Liver (tissue), 9 donors: Measurements from ENCODE around the gene AEBP1. TPM values are rescaled to one million over a fixed set of nuclear protein-coding genes. Genes with fewer than 3 reads are reported as not detected.

Experiments used
- DNase-seq: peaks from one replicate; pipeline ENCODE4 v3.0.0-alpha.2; 2017; ENCODE audit warnings: low spot score
- H3K27ac ChIP-seq, 2 donors: one replicate each; pipeline ENCODE4 v1.7.0; 2013; ENCODE audit warnings: inconsistent platforms in 2 of 2, low read length in 2 of 2, control low read depth in 1 of 2, low read depth in 1 of 2, mild to moderate bottlenecking in 1 of 2
- H3K27me3 ChIP-seq, 4 donors: one replicate each; pipeline versions ENCODE4 v1.6.1 to v1.7.0; 2013; ENCODE audit warnings: low read length in 3 of 4, inconsistent platforms in 1 of 4, mild to moderate bottlenecking in 1 of 4, moderate library complexity in 1 of 4; ENCODE audit not compliant: control insufficient read depth in 4 of 4, insufficient read depth in 4 of 4
- H3K36me3 ChIP-seq, 4 donors: one replicate each; pipeline versions ENCODE4 v1.6.1 to v1.7.0; 2013; ENCODE audit warnings: low read length in 3 of 4, mild to moderate bottlenecking in 3 of 4, low read depth in 1 of 4, moderate library complexity in 1 of 4; ENCODE audit not compliant: control insufficient read depth in 4 of 4, insufficient read depth in 3 of 4
- H3K4me1 ChIP-seq, 4 donors: one replicate each; pipeline versions ENCODE4 v1.6.1 to v1.7.0; 2013; ENCODE audit warnings: low read length in 3 of 4, mild to moderate bottlenecking in 3 of 4, moderate library complexity in 1 of 4; ENCODE audit not compliant: control insufficient read depth in 4 of 4, insufficient read depth in 4 of 4
- H3K4me3 ChIP-seq, 3 donors: one replicate each; pipeline versions ENCODE4 v1.6.1 to v1.7.0; 2013; ENCODE audit warnings: low read length in 3 of 3, control low read depth in 1 of 3, low read depth in 1 of 3, mild to moderate bottlenecking in 1 of 3
- H3K9ac ChIP-seq, 2 donors: one replicate each; pipeline ENCODE4 v1.7.0; 2013; ENCODE audit warnings: low read length in 2 of 2, mild to moderate bottlenecking in 2 of 2, moderate library complexity in 2 of 2, control low read depth in 1 of 2, low read depth in 1 of 2
- H3K9me3 ChIP-seq, 4 donors: one replicate each; pipeline versions ENCODE4 v1.6.1 to v1.7.0; 2013; ENCODE audit warnings: low read length in 3 of 4; ENCODE audit not compliant: control insufficient read depth in 4 of 4
- ATF3 ChIP-seq: IDR thresholded peaks from 2 replicates; pipeline ENCODE4 v1.6.1; 2016; ENCODE audit warnings: antibody characterized with exemption
- CTCF ChIP-seq: fragments of 150-350 bp; IDR thresholded peaks from 2 replicates; pipeline ENCODE4 v1.5.1; 2017; ENCODE audit warnings: improper control_type of control experiment, low read depth, low read length; ENCODE audit not compliant: missing input control
- EGR1 ChIP-seq, 2 donors: IDR thresholded peaks; 2 replicates each; pipeline ENCODE4 v1.6.1; 2016 to 2018; ENCODE audit warnings: antibody characterized with exemption in 2 of 2, low read depth in 2 of 2
- FOXA1 ChIP-seq: IDR thresholded peaks from 2 replicates; pipeline ENCODE4 v1.6.1; 2016; ENCODE audit warnings: antibody characterized with exemption
- FOXA2 ChIP-seq: IDR thresholded peaks from 2 replicates; pipeline ENCODE4 v1.6.1; 2016; ENCODE audit warnings: antibody characterized with exemption
- GABPA ChIP-seq, 2 donors: IDR thresholded peaks in 1 of 2; conservative IDR thresholded peaks in 1 of 2; 2 replicates each; pipeline ENCODE4 v1.6.1; 2016; ENCODE audit warnings: antibody characterized with exemption in 2 of 2, mild to moderate bottlenecking in 1 of 2, moderate library complexity in 1 of 2
- HNF4A ChIP-seq, 2 donors: conservative IDR thresholded peaks; 2 replicates each; pipeline ENCODE4 v1.6.1; 2016; ENCODE audit warnings: antibody characterized with exemption in 2 of 2, mild to moderate bottlenecking in 2 of 2
- HNF4G ChIP-seq: IDR thresholded peaks from 2 replicates; pipeline ENCODE4 v1.6.1; 2016; ENCODE audit warnings: antibody characterized with exemption
- MAX ChIP-seq: IDR thresholded peaks from 2 replicates; pipeline ENCODE4 v1.6.1; 2016; ENCODE audit warnings: antibody characterized with exemption
- NR2F2 ChIP-seq: IDR thresholded peaks from 2 replicates; pipeline ENCODE4 v1.6.1; 2016; ENCODE audit warnings: antibody characterized with exemption
- RAD21 ChIP-seq, 2 donors: IDR thresholded peaks; 2 replicates each; pipeline ENCODE4 v1.6.1; 2016; ENCODE audit warnings: antibody characterized with exemption in 2 of 2, mild to moderate bottlenecking in 2 of 2
- REST ChIP-seq: IDR thresholded peaks from 2 replicates; pipeline ENCODE4 v1.6.1; 2016; ENCODE audit warnings: antibody characterized with exemption, mild to moderate bottlenecking
- RXRA ChIP-seq, 2 donors: IDR thresholded peaks; 2 replicates each; pipeline ENCODE4 v1.6.1; 2017 to 2018; ENCODE audit warnings: antibody characterized with exemption in 2 of 2, mild to moderate bottlenecking in 1 of 2
- SP1 ChIP-seq: IDR thresholded peaks from 2 replicates; pipeline ENCODE4 v1.6.1; 2018; ENCODE audit warnings: antibody characterized with exemption, mild to moderate bottlenecking
- YY1 ChIP-seq: IDR thresholded peaks from 2 replicates; pipeline ENCODE4 v1.6.1; 2016; ENCODE audit warnings: antibody characterized with exemption, mild to moderate bottlenecking
- ZBTB33 ChIP-seq: IDR thresholded peaks from 2 replicates; pipeline ENCODE4 v1.6.1; 2016; ENCODE audit warnings: antibody characterized with exemption
- WGBS: extraction: QIAGEN DNeasy Blood & Tissue Kit; methylation state at CpG from one replicate; pipeline ENCODE4 v1.1.7; 2013; 5-methylcytosine and 5-hydroxymethylcytosine counted together
- polyA plus RNA-seq, 2 donors: library from polyadenylated mRNA; stranded (reverse) in 1 of 2; unstranded in 1 of 2; fragments of 200-250 nt in 1 of 2; fragments of >200 nt in 1 of 2; fragmentation: Nextera tagmentation in 1 of 2; extraction: Ambion mirVana in 1 of 2; gene quantifications; one replicate each; pipeline versions ENCODE4 v1.2.1 to v1.2.3, GENCODE V29; 2013 to 2015
- total RNA-seq, 2 donors: library from RNA; depleted of rRNA; stranded (reverse); fragments of >200 nt; gene quantifications; one replicate each; pipeline ENCODE4 v1.2.3, GENCODE V29; 2014
- donor health status: healthy.
- donor health status: healthy.
- donor health status: healthy.
- donor health status: healthy.
- donor health status: healthy.

Gene AEBP1
- total and polyA plus RNA-seq, 4 donors: 3.4 to 13.3 (median 7.7) TPM

- TF ChIP-seq HNF4A (conservative IDR thresholded peaks at IDR 0.05): no peak
- TF ChIP-seq CTCF: no peak
- no peak for TF ChIP-seq SP1
- no peak for TF ChIP-seq RXRA (IDR thresholded peaks at IDR 0.05)
- TF ChIP-seq ZBTB33: no peak
- Histone ChIP-seq H3K36me3 (peaks cover 12 to 41% (median 21%) of the 10 kb centered on the region in 4 donors), H3K4me3 (no peak overlapping the region), H3K27me3 (no peaks in the 10 kb centered on the region), H3K9ac (no peak overlapping the region), H3K27ac (no peak overlapping the region), H3K9me3 (no peaks in the 10 kb centered on the region), H3K4me1 (peaks cover 10 to 28% (median 20%) of the 10 kb centered on the region in 4 donors)
- 83% methylated on average over 11 of the region's 11 CpGs for WGBS
- no peak for DNase-seq
Measured at GRCh38 chr7:44062180-44062902, 41.8 kb upstream of the AEBP1 start.

GRCh38 chr7:44062903-44063295 is 41.2 kb upstream of the AEBP1 start:
- Histone ChIP-seq H3K27ac (no peak overlapping the region), H3K4me1 (peaks cover 10 to 28% (median 20%) of the 10 kb centered on the region in 4 donors), H3K36me3 (peaks cover 7 to 36% (median 20%) of the 10 kb centered on the region in 4 donors), H3K9ac (no peak overlapping the region), H3K4me3 (no peak overlapping the region), H3K9me3 (no peaks in the 10 kb centered on the region), H3K27me3 (no peaks in the 10 kb centered on the region)
- TF ChIP-seq FOXA1: peak; percentile 46
- peak; percentile 76 to 83 for TF ChIP-seq RXRA (IDR thresholded peaks at IDR 0.05)
- TF ChIP-seq HNF4G: no peak
- TF ChIP-seq FOXA2: peak; percentile 90
- TF ChIP-seq SP1: peak; percentile 35
- TF ChIP-seq HNF4A (conservative IDR thresholded peaks at IDR 0.05): peak; percentile 63 to 76
- peak; percentile 89 for TF ChIP-seq NR2F2
- peak in 1 of 2 donors; percentile 43 for TF ChIP-seq RAD21 (IDR thresholded peaks at IDR 0.05)
- no peak for TF ChIP-seq YY1
- no peak for DNase-seq
- 32% methylated on average over 3 of the region's 3 CpGs for WGBS

- H3K4me3 ChIP-seq: no peak overlapping the region
- H3K36me3 ChIP-seq: peaks cover 6 to 30% (median 15%) of the 10 kb centered on the region in 4 donors
- no peaks in the 10 kb centered on the region for H3K27me3 ChIP-seq
- H3K27ac ChIP-seq: no peak overlapping the region
- WGBS: 77% methylated on average over 10 of the region's 10 CpGs
- no peak for DNase-seq
- peaks cover 10 to 28% (median 20%) of the 10 kb centered on the region in 4 donors for H3K4me1 ChIP-seq
- no peaks in the 10 kb centered on the region for H3K9me3 ChIP-seq
- no peak overlapping the region for H3K9ac ChIP-seq
- TF ChIP-seq RXRA (IDR thresholded peaks at IDR 0.05) (no peak), ZBTB33 (no peak), REST (no peak), EGR1 (IDR thresholded peaks at IDR 0.05; ENCODE audit: low read depth in 2 of 2) (no peak), MAX (no peak), SP1 (no peak), ATF3 (no peak), GABPA (IDR thresholded peaks at IDR 0.05 in 1 of 2, conservative IDR thresholded peaks at IDR 0.05 in 1 of 2) (no peak), NR2F2 (no peak)
Measured at GRCh38 chr7:44063547-44063893, 40.6 kb upstream of the AEBP1 start.
